Bronchial epithelial cell (primary cell): Measurements from ENCODE around the gene TRAIP. TPM values are rescaled to one million over a fixed set of nuclear protein-coding genes. Genes with fewer than 3 reads are reported as not detected.

Experiments used
- DNase-seq: peaks from one replicate; pipeline ENCODE4 v3.0.0-alpha.2; 2010; ENCODE audit warnings: low read depth
- FAIRE-seq: peaks from 2 replicates; lab custom pipeline; 2011; peaks lifted over from hg19 to GRCh38; lab: Jason Lieb, UNC
- H3K27me3 ChIP-seq: 2 replicates; pipeline ENCODE4 v1.5.1; 2011; ENCODE audit warnings: low read length; ENCODE audit not compliant: control insufficient read depth, insufficient read depth
- H3K36me3 ChIP-seq: 2 replicates; pipeline ENCODE4 v1.5.1; 2011; ENCODE audit warnings: low read length; ENCODE audit not compliant: control insufficient read depth, insufficient read depth
- H3K4me3 ChIP-seq: 2 replicates; pipeline ENCODE4 v1.5.1; 2011; ENCODE audit warnings: mild to moderate bottlenecking, low read depth, low read length, control low read depth
- total RNA-seq: library from RNA; depleted of rRNA; stranded (reverse); fragments of >200 nt; gene quantifications from 2 replicates; pipeline ENCODE4 v1.2.1, GENCODE V29; 2014
- TF ChIP-seq, protein P1 (sequence below): IDR thresholded peaks from 2 replicates; pipeline ENCODE4 v1.5.1; 2011; ENCODE audit warnings: mild to moderate bottlenecking, moderate library complexity, low read length, control low read depth, inconsistent platforms; ENCODE audit not compliant: insufficient read depth, severe bottlenecking

The TRAIP gene
- total RNA-seq, 1 donor from 2014 or later = 0.79 TPM

DNA sequence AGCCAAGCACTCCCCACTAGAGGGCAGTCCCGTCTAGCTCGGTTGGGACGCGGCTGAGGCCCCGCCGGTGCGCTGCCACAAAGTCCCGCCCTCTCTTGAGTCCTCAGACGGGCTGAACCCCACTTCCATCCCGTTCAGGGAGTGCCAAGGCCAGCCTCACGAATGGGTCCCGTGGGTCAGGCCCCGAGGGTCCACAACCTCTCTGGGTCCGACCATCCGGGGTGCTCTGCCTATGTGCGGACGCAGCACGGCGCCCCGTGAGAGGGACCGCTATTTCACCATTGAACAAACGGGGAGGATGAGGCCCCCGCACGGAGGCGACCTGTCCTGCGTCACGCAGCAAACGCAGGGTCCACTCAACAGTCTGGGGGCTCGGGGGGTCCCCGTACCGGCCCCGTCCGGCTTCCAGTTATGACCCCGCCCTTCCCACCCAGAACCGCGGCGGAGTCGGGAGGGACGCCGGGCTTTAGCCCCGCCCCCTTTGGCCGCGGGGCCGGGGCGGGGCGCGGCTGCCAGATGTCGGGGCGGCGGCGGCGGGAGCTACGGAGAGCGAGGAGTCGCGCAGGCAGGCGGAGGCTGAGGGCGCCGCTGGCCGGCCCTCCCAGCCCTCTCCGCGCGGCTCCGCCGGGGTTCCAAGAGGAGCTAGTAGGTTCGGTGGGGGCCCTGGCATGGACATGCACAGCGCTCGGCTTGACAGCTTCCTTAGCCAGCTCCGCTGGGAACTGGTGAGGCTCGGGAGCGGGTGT lies 53.5 kb downstream of the TRAIP start, which contains the start of gene INKA1:
INKA1 (plus strand) TSS at position 543 of the 746 bp plus-strand sequence; CDS start at position 675, 132 bp downstream.
- Histone ChIP-seq H3K4me3 (peak within 1 kb of the TSS; percentile 80), H3K27me3 (no peaks in the 10 kb centered on the region), H3K36me3 (peaks cover 5% of the 10 kb centered on the region)
- FAIRE-seq (peak; percentile 60), DNase-seq (peak; percentile 65)
- TF ChIP-seq, protein P1, sequence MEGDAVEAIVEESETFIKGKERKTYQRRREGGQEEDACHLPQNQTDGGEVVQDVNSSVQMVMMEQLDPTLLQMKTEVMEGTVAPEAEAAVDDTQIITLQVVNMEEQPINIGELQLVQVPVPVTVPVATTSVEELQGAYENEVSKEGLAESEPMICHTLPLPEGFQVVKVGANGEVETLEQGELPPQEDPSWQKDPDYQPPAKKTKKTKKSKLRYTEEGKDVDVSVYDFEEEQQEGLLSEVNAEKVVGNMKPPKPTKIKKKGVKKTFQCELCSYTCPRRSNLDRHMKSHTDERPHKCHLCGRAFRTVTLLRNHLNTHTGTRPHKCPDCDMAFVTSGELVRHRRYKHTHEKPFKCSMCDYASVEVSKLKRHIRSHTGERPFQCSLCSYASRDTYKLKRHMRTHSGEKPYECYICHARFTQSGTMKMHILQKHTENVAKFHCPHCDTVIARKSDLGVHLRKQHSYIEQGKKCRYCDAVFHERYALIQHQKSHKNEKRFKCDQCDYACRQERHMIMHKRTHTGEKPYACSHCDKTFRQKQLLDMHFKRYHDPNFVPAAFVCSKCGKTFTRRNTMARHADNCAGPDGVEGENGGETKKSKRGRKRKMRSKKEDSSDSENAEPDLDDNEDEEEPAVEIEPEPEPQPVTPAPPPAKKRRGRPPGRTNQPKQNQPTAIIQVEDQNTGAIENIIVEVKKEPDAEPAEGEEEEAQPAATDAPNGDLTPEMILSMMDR = peak; percentile 97

GRCh38 chr3:49801160-49801559 lies 55.2 kb downstream of the TRAIP start:
- no peaks in the 10 kb centered on the region for H3K27me3 ChIP-seq
- peaks cover 5% of the 10 kb centered on the region for H3K36me3 ChIP-seq
- no peak for DNase-seq
- H3K4me3 ChIP-seq = no peak overlapping the region
- TF ChIP-seq, protein P1 = no peak
- no peak for FAIRE-seq

GRCh38 chr3:49799761-49800160 lies 56.6 kb downstream of the TRAIP start, which contains the start of gene CDHR4:
CDHR4 (minus strand) TSS chr3:49799873; CDS start chr3:49799812, 61 bp downstream.
- peak; percentile 83 for FAIRE-seq
- TF ChIP-seq, protein P1 = no peak
- no peaks in the 10 kb centered on the region for H3K27me3 ChIP-seq
- H3K36me3 ChIP-seq = peaks cover 4% of the 10 kb centered on the region
- H3K4me3 ChIP-seq = no peak within 1 kb of the TSS
- peak; percentile 87 for DNase-seq

GRCh38 chr3:49799105-49799504 lies 57.3 kb downstream of the TRAIP start:
- H3K27me3 ChIP-seq = no peaks in the 10 kb centered on the region
- DNase-seq (no peak), FAIRE-seq (no peak)
- no peak overlapping the region for H3K4me3 ChIP-seq
- TF ChIP-seq, protein P1 = no peak
- H3K36me3 ChIP-seq = no peaks in the 10 kb centered on the region

- Histone ChIP-seq H3K27me3 (no peaks in the 10 kb centered on the region), H3K4me3 (no peak overlapping the region), H3K36me3 (no peaks in the 10 kb centered on the region)
- TF ChIP-seq, protein P1 = no peak
- FAIRE-seq (no peak), DNase-seq (no peak)
Measured at GRCh38 chr3:49794926-49795905, 61.1 kb downstream of the TRAIP start.
